Kidney (tissue), 14 donors: ENCODE results near the gene COL28A1. TPM values are rescaled to one million over a fixed set of nuclear protein-coding genes. Genes with fewer than 3 reads are reported as not detected.

Experiments
- DNase-seq, 5 donors: peaks; one replicate each; pipeline ENCODE4 v3.0.0-alpha.2; 2013 to 2020
- FAIRE-seq: peaks from 2 replicates; lab custom pipeline; 2012; peaks lifted over from hg19 to GRCh38; lab: Jason Lieb, UNC
- H3K27ac ChIP-seq, 2 donors: one replicate each; pipeline ENCODE4 v1.7.0; 2013; ENCODE audit warnings: low read depth in 2 of 2, low read length in 2 of 2, inconsistent platforms in 1 of 2
- H3K27me3 ChIP-seq: one replicate; pipeline ENCODE4 v1.7.1; 2013; ENCODE audit warnings: low read length, inconsistent platforms; ENCODE audit not compliant: control insufficient read depth, insufficient read depth
- H3K36me3 ChIP-seq, 3 donors: one replicate each; pipeline versions ENCODE4 v1.7.0 to v1.7.1; 2013; ENCODE audit warnings: low read length in 3 of 3, control low read depth in 1 of 3, inconsistent platforms in 1 of 3; ENCODE audit not compliant: insufficient read depth in 3 of 3, control insufficient read depth in 2 of 3
- H3K4me1 ChIP-seq, 3 donors: one replicate each; pipeline versions ENCODE4 v1.7.0 to v1.7.1; 2013; ENCODE audit warnings: low read length in 3 of 3, inconsistent platforms in 1 of 3, low read depth in 1 of 3; ENCODE audit not compliant: control insufficient read depth in 2 of 3, insufficient read depth in 2 of 3
- H3K4me3 ChIP-seq, 3 donors: one replicate each; pipeline versions ENCODE4 v1.7.0 to v1.8.1; 2013; ENCODE audit warnings: low read length in 3 of 3, control low read depth in 1 of 3, inconsistent platforms in 1 of 3
- H3K9ac ChIP-seq, 3 donors: one replicate each; pipeline versions ENCODE4 v1.7.0 to v1.7.1; 2013; ENCODE audit warnings: low read length in 3 of 3, control low read depth in 1 of 3, inconsistent platforms in 1 of 3
- H3K9me3 ChIP-seq, 3 donors: one replicate each; pipeline versions ENCODE4 v1.7.0 to v1.7.1; 2013; ENCODE audit warnings: low read length in 3 of 3, control low read depth in 1 of 3, inconsistent platforms in 1 of 3; ENCODE audit not compliant: control insufficient read depth in 2 of 3, insufficient read depth in 1 of 3
- intact Hi-C: fragments of 100-400 bp; cut with DNase I; formaldehyde crosslinking; loops from one replicate; pipeline ENCODE4 v1.11.1; 2022
- polyA plus RNA-seq: library from polyadenylated mRNA; stranded (reverse); fragments of 350-450 nt; fragmentation: Illumina TruSeq; extraction: RNeasy Lipid Tissue Mini Kit (QIAGEN cat#74804); gene quantifications from one replicate; pipeline ENCODE4 v1.2.3, GENCODE V29; 2014; ENCODE audit warnings: low read depth, low replicate concordance; ENCODE audit not compliant: insufficient read depth
- total RNA-seq: library from RNA; stranded (reverse); fragmentation: NEBNext Ultra II Directional; extraction: Animal tissue kit (Norgen Biotek cat#: 25700); gene quantifications from one replicate; pipeline ENCODE4 v1.2.1, GENCODE V29; 2021
- TF ChIP-seq, protein P1 (sequence below): IDR thresholded peaks from 3 replicates; pipeline ENCODE4 v1.5.1; 2012; ENCODE audit warnings: mild to moderate bottlenecking, moderate library complexity, borderline replicate concordance; ENCODE audit not compliant: insufficient read depth; ENCODE audit errors: extremely low read depth
- donor health status: control.
- donor health status: control.
- donor health status: control.
- donor health status: control.
- donor health status: control.
- donor health status: DM: yes; HTN: yes; CAD: no.
- donor health status: Normal renal cell carcinoma (clear cell type).

COL28A1 gene
- total and polyA plus RNA-seq, 2 donors from 2014 or later: 2.7 to 5.8 TPM

DNA sequence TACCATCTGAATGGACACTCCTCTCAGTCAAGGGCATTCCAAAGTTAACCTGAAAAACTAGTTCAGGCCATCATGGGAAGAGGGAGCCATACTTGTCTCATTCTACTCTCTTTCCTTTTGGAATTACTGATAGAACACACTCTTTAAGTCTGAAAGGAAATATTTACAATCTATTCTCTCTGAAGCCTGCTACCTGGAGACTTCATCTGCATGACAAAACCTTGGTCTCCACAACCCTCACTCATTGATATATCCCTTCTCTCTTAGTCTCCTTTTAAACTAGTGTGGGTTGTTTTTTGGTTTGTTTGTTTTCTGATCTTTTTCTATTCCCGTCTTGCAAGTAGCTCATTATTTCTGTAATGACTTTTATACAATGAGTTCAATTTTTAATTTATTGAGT, 183.8 kb downstream of the COL28A1 start:
- no peaks in the 10 kb centered on the region for H3K36me3 ChIP-seq
- TF ChIP-seq, protein P1, sequence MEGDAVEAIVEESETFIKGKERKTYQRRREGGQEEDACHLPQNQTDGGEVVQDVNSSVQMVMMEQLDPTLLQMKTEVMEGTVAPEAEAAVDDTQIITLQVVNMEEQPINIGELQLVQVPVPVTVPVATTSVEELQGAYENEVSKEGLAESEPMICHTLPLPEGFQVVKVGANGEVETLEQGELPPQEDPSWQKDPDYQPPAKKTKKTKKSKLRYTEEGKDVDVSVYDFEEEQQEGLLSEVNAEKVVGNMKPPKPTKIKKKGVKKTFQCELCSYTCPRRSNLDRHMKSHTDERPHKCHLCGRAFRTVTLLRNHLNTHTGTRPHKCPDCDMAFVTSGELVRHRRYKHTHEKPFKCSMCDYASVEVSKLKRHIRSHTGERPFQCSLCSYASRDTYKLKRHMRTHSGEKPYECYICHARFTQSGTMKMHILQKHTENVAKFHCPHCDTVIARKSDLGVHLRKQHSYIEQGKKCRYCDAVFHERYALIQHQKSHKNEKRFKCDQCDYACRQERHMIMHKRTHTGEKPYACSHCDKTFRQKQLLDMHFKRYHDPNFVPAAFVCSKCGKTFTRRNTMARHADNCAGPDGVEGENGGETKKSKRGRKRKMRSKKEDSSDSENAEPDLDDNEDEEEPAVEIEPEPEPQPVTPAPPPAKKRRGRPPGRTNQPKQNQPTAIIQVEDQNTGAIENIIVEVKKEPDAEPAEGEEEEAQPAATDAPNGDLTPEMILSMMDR: no peak
- H3K27me3 ChIP-seq: no peaks in the 10 kb centered on the region
- FAIRE-seq (no peak), DNase-seq (no peak)
- H3K27ac ChIP-seq: no peak overlapping the region
- no peak overlapping the region for H3K4me3 ChIP-seq
- H3K9me3 ChIP-seq: no peaks in the 10 kb centered on the region
- H3K9ac ChIP-seq: no peak overlapping the region
- no peaks in the 10 kb centered on the region for H3K4me1 ChIP-seq
- intact Hi-C loops: no loop called here

DNA sequence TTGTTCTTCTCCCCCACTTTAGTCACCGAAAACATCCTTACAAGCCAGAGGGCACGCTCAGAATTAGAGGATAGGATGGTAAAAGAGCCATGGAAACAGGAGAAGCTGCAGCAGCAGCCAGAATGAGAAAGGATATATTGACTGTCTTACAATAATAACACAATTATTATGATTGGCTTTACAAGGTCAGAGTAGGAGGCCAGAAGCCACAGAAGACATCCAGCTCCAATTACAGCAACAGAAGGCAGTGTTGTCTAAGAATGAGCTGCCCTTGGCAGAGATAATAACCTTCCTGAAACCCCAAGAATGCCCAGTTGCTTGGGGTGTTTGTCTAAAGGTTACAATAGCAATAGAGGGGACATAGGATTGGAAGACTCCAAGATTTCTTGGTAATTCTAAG, 184.5 kb downstream of the COL28A1 start:
- no peak overlapping the region for H3K9ac ChIP-seq
- TF ChIP-seq, protein P1: no peak
- no peaks in the 10 kb centered on the region for H3K36me3 ChIP-seq
- H3K4me1 ChIP-seq: no peaks in the 10 kb centered on the region
- no peaks in the 10 kb centered on the region for H3K9me3 ChIP-seq
- no peak overlapping the region for H3K4me3 ChIP-seq
- intact Hi-C loops: no loop called here
- FAIRE-seq (no peak), DNase-seq (no peak)
- H3K27me3 ChIP-seq: no peaks in the 10 kb centered on the region
- no peak overlapping the region for H3K27ac ChIP-seq

DNA sequence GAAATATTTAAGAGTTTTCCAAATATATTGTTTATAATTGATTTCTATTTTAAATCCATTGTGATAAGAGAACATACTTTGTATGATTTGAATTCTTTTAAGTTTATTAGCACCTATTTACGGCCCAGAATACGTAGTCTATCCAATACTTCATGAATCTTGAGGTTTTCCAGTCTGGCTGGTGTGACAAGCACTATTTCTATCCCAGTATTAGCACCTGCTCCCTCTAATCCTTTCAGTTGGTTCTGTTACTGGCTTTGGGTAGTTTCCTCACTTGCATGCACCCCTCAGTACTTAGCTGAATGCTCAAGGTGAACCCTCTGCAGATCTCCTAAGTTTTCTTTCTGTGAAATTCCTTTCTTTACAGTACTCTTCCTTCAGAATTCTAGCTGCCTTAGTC, 186.5 kb downstream of the COL28A1 start:
- no peak overlapping the region for H3K27ac ChIP-seq
- no peak for DNase-seq
- H3K9me3 ChIP-seq: no peaks in the 10 kb centered on the region
- no peak overlapping the region for H3K9ac ChIP-seq
- H3K27me3 ChIP-seq: no peaks in the 10 kb centered on the region
- TF ChIP-seq, protein P1: no peak
- H3K4me3 ChIP-seq: no peak overlapping the region
- intact Hi-C loops: no loop called here
- no peaks in the 10 kb centered on the region for H3K4me1 ChIP-seq
- H3K36me3 ChIP-seq: no peaks in the 10 kb centered on the region
- no peak for FAIRE-seq

DNA sequence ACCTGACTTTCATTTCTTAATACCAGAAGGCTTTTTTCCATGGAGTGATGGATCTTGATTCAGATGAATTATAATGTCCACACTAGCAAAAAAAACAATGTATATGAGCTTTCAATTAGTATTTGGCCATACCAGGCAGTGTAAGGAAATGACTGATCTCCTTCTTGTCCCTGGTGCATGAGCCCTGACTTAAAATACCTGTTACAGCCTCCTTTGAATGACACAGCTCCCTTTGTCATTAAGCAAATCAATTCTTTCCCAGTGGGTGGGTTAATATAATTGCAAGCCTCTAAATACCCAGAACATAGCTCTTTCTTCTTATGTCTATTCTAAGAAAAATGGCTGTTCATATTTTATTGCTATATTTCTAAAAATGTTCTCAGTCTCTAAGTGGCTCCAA, 188.6 kb downstream of the COL28A1 start:
- H3K36me3 ChIP-seq: no peaks in the 10 kb centered on the region
- DNase-seq (no peak), FAIRE-seq (no peak)
- H3K4me1 ChIP-seq: no peaks in the 10 kb centered on the region
- H3K9ac ChIP-seq: no peak overlapping the region
- TF ChIP-seq, protein P1: no peak
- intact Hi-C loops: no loop called here
- no peaks in the 10 kb centered on the region for H3K27me3 ChIP-seq
- H3K4me3 ChIP-seq: no peak overlapping the region
- no peaks in the 10 kb centered on the region for H3K9me3 ChIP-seq
- no peak overlapping the region for H3K27ac ChIP-seq
